ENCODE data around the gene PPFIBP1.

DNA sequence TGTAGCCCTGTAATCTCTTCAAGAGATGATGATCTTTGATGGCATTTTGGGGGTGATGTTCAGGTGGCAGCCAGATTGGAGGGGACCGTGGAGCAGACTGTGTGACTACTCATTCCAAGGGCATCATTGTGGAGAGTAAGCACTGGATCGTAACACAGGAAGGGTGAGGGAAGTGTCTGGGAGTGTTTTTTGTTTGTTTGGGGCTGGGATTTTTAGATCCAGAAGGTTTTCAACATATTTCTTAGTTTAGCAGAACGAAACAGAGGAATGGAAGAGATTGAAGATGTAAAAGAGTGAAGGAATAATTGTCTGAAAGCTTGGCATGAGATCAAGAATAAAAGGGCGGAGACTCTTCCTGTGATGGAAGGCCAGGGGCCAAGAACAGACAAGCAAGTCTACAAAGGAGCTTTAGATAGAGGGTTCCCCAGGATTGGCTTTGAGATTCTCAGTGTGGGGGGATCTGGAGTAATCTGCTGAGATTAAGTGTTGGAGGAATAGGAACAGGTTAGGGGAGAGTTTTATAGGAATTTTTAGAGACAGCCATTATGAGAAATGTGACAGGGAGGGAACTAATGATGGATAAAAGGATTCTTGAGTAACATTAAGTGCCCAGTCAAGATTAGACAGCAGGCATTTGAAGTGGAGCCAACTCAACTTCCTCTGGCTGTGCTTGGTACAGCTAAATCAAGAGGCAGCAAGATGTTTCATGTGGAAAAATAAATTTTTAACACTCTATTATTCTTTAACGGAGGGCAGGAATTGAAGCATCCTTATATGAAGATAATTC is 92.5 kb downstream of the PPFIBP1 start:
- TF ChIP-seq, protein P1, sequence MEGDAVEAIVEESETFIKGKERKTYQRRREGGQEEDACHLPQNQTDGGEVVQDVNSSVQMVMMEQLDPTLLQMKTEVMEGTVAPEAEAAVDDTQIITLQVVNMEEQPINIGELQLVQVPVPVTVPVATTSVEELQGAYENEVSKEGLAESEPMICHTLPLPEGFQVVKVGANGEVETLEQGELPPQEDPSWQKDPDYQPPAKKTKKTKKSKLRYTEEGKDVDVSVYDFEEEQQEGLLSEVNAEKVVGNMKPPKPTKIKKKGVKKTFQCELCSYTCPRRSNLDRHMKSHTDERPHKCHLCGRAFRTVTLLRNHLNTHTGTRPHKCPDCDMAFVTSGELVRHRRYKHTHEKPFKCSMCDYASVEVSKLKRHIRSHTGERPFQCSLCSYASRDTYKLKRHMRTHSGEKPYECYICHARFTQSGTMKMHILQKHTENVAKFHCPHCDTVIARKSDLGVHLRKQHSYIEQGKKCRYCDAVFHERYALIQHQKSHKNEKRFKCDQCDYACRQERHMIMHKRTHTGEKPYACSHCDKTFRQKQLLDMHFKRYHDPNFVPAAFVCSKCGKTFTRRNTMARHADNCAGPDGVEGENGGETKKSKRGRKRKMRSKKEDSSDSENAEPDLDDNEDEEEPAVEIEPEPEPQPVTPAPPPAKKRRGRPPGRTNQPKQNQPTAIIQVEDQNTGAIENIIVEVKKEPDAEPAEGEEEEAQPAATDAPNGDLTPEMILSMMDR (IDR thresholded peaks at IDR 0.05; ENCODE audit: low read length) = no peak
- TF ChIP-seq EZH2 (optimal IDR thresholded peaks at IDR 0.05; ENCODE audit: low read depth, low read length) (no peak), EZH2phosphoT487 (IDR thresholded peaks at IDR 0.05; ENCODE audit: low read length) (no peak)

Measured in MM.1S (cell line).